Right atrium auricular region (tissue), 2 donors: ENCODE data around the gene ZBTB20. TPM values are rescaled to one million over a fixed set of nuclear protein-coding genes. Genes with fewer than 3 reads are reported as not detected.

Experiments used
- DNase-seq: peaks from one replicate; pipeline ENCODE4 v3.0.0-alpha.2; 2019; ENCODE audit warnings: low spot score
- H3K27ac ChIP-seq, 2 donors: fragments of 200-600 bp; sonication (generic); 1 replicate in 1 of 2; 2 replicates in 1 of 2; pipeline ENCODE4 v1.5.1; 2016 to 2019
- H3K27me3 ChIP-seq, 2 donors: fragments of 200-600 bp; sonication (generic); one replicate each; pipeline versions ENCODE4 v1.5.1 to v1.6.0; 2017 to 2019
- H3K36me3 ChIP-seq: fragments of 200-600 bp; sonication (generic); one replicate; pipeline ENCODE4 v1.5.1; 2016
- H3K4me1 ChIP-seq, 2 donors: fragments of 200-600 bp; sonication (generic); one replicate each; pipeline versions ENCODE4 v1.5.1 to v1.6.0; 2017 to 2019
- H3K4me3 ChIP-seq, 2 donors: fragments of 200-600 bp; sonication (generic); 1 replicate in 1 of 2; 2 replicates in 1 of 2; pipeline ENCODE4 v1.5.1; 2017 to 2019; ENCODE audit warnings: mild to moderate bottlenecking in 1 of 2, moderate library complexity in 1 of 2
- H3K9me3 ChIP-seq, 2 donors: fragments of 200-600 bp; sonication (generic); one replicate each; pipeline ENCODE4 v1.5.1; 2019
- total RNA-seq, 2 donors: library from RNA; depleted of rRNA; stranded (reverse); fragments of >200 nt; gene quantifications; one replicate each; pipeline ENCODE4 v1.1.0, GENCODE V29; 2016
- TF ChIP-seq, protein P1 (sequence below), 2 donors: fragments of 200-600 bp; sonication (generic); IDR thresholded peaks; one replicate each; pipeline ENCODE4 v1.5.1; 2019; ENCODE audit warnings: antibody characterized with exemption in 2 of 2

The ZBTB20 gene
- total RNA-seq, 2 donors from 2014 or later = 84.6 to 90.8 TPM

DNA sequence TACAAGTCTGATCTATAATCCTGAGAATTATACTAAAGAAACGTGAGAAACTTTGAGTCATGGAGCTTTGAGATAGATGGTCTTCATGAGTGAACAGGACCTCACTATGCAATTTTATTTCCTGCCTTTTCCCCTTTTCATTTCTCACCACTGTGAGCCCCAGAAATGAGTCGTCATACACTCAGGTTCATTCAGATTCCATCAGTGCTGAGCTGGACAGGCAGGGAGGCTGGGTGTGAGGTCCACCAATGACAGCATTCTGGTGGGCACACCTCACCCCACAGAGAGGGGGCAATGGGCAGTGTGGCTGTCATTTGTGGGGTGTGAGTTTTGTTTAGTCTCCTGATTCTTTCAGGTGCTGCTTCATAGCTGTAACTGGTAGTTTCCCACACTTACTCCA is 836.4 kb downstream of the ZBTB20 start:
- Histone ChIP-seq H3K4me1 (no peaks in the 10 kb centered on the region), H3K4me3 (no peak overlapping the region), H3K27ac (no peak overlapping the region), H3K27me3 (no peaks in the 10 kb centered on the region), H3K36me3 (no peaks in the 10 kb centered on the region), H3K9me3 (no peaks in the 10 kb centered on the region)
- TF ChIP-seq, protein P1, sequence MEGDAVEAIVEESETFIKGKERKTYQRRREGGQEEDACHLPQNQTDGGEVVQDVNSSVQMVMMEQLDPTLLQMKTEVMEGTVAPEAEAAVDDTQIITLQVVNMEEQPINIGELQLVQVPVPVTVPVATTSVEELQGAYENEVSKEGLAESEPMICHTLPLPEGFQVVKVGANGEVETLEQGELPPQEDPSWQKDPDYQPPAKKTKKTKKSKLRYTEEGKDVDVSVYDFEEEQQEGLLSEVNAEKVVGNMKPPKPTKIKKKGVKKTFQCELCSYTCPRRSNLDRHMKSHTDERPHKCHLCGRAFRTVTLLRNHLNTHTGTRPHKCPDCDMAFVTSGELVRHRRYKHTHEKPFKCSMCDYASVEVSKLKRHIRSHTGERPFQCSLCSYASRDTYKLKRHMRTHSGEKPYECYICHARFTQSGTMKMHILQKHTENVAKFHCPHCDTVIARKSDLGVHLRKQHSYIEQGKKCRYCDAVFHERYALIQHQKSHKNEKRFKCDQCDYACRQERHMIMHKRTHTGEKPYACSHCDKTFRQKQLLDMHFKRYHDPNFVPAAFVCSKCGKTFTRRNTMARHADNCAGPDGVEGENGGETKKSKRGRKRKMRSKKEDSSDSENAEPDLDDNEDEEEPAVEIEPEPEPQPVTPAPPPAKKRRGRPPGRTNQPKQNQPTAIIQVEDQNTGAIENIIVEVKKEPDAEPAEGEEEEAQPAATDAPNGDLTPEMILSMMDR (IDR thresholded peaks at IDR 0.05) = no peak
- no peak for DNase-seq

DNA sequence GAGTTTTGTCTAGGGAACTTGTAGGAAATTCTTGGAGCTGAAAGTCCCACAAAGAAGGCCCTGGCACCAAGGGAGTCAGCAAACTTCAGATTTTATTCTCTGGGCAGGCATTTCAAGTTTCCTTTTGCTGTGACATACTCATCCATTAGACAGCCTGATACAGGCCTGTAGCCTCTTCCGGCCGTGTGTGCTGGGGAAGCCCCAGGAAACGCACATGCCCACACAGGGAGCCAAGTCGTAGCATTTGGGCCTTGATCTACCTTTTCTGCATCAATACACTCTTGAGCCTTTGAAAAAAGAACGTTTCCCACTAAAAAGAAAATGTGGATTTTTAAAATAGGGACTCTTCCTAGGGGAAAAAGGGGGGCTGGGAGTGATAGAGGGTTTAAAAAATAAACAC is 838.3 kb downstream of the ZBTB20 start:
- Histone ChIP-seq H3K36me3 (no peaks in the 10 kb centered on the region), H3K4me1 (no peaks in the 10 kb centered on the region), H3K27me3 (no peaks in the 10 kb centered on the region), H3K27ac (no peak overlapping the region), H3K4me3 (no peak overlapping the region), H3K9me3 (no peaks in the 10 kb centered on the region)
- TF ChIP-seq, protein P1 (IDR thresholded peaks at IDR 0.05) = no peak
- no peak for DNase-seq

DNA sequence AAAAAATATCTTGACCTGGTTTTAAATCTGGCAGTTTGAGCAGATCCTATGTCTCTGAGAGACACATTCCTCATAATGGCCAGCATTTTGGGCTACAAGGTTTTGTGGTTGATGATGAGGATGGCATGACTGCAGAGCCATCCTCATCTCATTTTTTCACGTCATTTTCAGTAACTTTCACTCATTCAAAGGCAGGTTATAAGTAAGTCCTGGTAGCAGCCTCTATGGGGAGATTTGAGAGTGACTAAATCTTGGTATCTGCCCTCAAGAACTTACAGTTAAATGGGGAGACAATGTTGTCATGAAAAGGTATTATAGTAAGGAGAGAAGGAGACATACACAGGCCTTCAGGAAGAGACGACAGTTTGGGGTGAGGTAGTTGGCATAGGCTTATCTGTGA is 838.7 kb downstream of the ZBTB20 start:
- Histone ChIP-seq H3K36me3 (no peaks in the 10 kb centered on the region), H3K9me3 (no peaks in the 10 kb centered on the region), H3K27ac (no peak overlapping the region), H3K4me1 (no peaks in the 10 kb centered on the region), H3K27me3 (no peaks in the 10 kb centered on the region), H3K4me3 (no peak overlapping the region)
- TF ChIP-seq, protein P1 (IDR thresholded peaks at IDR 0.05) = no peak
- no peak for DNase-seq

DNA sequence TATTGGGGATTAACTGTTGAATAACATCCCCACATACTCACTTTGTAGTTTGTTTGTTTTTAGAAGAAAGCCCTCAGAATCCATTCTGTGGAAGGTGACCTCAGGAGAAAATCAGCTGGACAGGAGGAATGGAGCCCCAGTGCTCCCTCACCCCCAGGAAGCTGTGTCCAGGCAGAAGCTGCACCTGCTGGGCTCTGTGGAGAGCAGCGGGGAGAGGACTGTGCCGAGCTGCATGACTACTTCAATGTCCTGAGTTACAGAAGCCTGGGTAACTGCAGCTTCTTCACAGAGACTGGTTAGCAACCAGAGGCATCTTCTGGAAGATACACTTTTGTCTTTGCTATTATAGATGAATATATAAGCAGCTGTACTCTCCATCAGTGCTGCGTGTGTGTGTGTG is 839.3 kb downstream of the ZBTB20 start:
- no peaks in the 10 kb centered on the region for H3K36me3 ChIP-seq
- no peak overlapping the region for H3K27ac ChIP-seq
- no peak for DNase-seq
- H3K27me3 ChIP-seq = no peaks in the 10 kb centered on the region
- no peaks in the 10 kb centered on the region for H3K9me3 ChIP-seq
- TF ChIP-seq, protein P1 (IDR thresholded peaks at IDR 0.05) = no peak
- no peaks in the 10 kb centered on the region for H3K4me1 ChIP-seq
- no peak overlapping the region for H3K4me3 ChIP-seq

DNA sequence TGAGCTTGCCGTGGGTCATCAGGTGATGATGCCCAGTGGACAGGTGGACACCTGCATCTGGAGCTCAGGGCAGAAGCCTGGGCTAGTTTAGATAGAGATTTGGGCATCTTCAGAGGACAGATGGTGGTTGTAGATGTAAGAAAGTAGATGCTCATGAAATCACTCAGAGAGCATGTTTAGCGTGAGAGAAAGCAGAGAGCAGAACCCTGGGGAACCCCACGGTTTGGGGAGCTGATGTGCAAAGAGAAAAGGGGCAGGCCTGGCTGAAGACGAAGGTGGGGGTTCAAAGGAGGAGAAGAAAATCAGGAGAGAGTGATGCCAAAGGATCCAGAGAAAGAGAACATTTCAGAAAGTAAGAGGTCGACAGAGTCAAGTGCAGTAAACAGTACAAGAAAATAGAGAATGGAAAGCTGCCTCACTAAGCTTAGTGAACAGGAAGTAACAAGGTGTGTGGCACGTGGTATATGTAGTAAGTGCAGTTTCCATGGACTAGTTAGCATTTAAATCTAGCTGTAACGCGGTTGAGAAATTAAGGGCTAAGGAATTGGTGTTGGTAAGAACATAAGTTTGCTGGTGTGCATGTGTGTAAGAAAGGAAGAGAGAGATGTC is 839.8 kb downstream of the ZBTB20 start:
- TF ChIP-seq, protein P1 (IDR thresholded peaks at IDR 0.05) = no peak
- H3K36me3 ChIP-seq = no peaks in the 10 kb centered on the region
- H3K27ac ChIP-seq = no peak overlapping the region
- no peaks in the 10 kb centered on the region for H3K27me3 ChIP-seq
- H3K9me3 ChIP-seq = no peaks in the 10 kb centered on the region
- no peaks in the 10 kb centered on the region for H3K4me1 ChIP-seq
- no peak for DNase-seq
- no peak overlapping the region for H3K4me3 ChIP-seq
